H1 (cell line): Measurements from ENCODE around the gene ARHGEF40. TPM values are rescaled to one million over a fixed set of nuclear protein-coding genes. Genes with fewer than 3 reads are reported as not detected.

Source experiments
- CTCF ChIA-PET: fragments of 300-600 bp; sonication (Branson Sonifier 250); formaldehyde crosslinking; loops from one replicate; lab custom pipeline; 2021; ENCODE audit not compliant: partially characterized antibody; lab: Charles Lee
- POLR2A ChIA-PET: fragments of 300-600 bp; sonication (Branson Sonifier 250); formaldehyde crosslinking; loops from one replicate; lab custom pipeline; 2021; ENCODE audit warnings: inconsistent platforms; ENCODE audit not compliant: partially characterized antibody; lab: Charles Lee
- DNase-seq, 2 experiments: peaks; one replicate each; pipeline versions ENCODE4 v3.0.0 to v3.0.0-alpha.2; 2010 to 2022; ENCODE audit warnings: low spot score in 2 of 2, low read depth in 1 of 2, mixed read lengths in 1 of 2
- FAIRE-seq: peaks from 2 replicates; lab custom pipeline; 2011; peaks lifted over from hg19 to GRCh38; lab: Jason Lieb, UNC
- H2AFZ ChIP-seq: 2 replicates; pipeline ENCODE4 v1.8.1; 2012; ENCODE audit warnings: low read length, inconsistent platforms
- H2AK5ac ChIP-seq: 2 replicates; pipeline ENCODE4 v1.6.1; 2013; ENCODE audit warnings: low read depth, low read length
- H2BK120ac ChIP-seq: replicated peaks from 2 replicates; pipeline ENCODE3; 2013; ENCODE audit warnings: low read depth, low read length, inconsistent platforms
- H2BK12ac ChIP-seq: 2 replicates; pipeline ENCODE4 v1.6.1; 2013; ENCODE audit warnings: low read depth, low read length
- H2BK15ac ChIP-seq: 2 replicates; pipeline ENCODE4 v1.6.1; 2013; ENCODE audit warnings: low read length
- H2BK20ac ChIP-seq: 2 replicates; pipeline ENCODE4 v1.6.1; 2013; ENCODE audit warnings: low read length
- H2BK5ac ChIP-seq: 2 replicates; pipeline ENCODE4 v1.6.1; 2013; ENCODE audit warnings: low read depth, low read length
- H3K14ac ChIP-seq: 2 replicates; pipeline ENCODE4 v1.6.1; 2013; ENCODE audit warnings: inconsistent platforms; ENCODE audit not compliant: insufficient read length
- H3K18ac ChIP-seq: 2 replicates; pipeline ENCODE4 v1.6.1; 2013; ENCODE audit warnings: low read length; ENCODE audit errors: extremely low read depth
- H3K23ac ChIP-seq: 2 replicates; pipeline ENCODE4 v1.6.1; 2013; ENCODE audit warnings: inconsistent platforms; ENCODE audit not compliant: insufficient read length
- H3K23me2 ChIP-seq: 2 replicates; pipeline ENCODE4 v1.6.1; 2013; ENCODE audit warnings: low read depth, low read length
- H3K27ac ChIP-seq: 2 replicates; pipeline ENCODE4 v1.6.1; 2011; ENCODE audit warnings: low read depth, low read length, inconsistent platforms
- H3K27me3 ChIP-seq, 4 experiments: replicated peaks in 1 of 4; 1 replicate in 1 of 4; 2 replicates in 3 of 4; pipeline versions ENCODE4 v1.6.1 to v1.8.1; 2011 to 2013; ENCODE audit warnings: low read length in 3 of 4, mild to moderate bottlenecking in 3 of 4, inconsistent platforms in 2 of 4, mixed read lengths in 2 of 4, moderate library complexity in 1 of 4; ENCODE audit not compliant: control insufficient read depth in 3 of 4, insufficient read depth in 3 of 4; ENCODE audit errors: extremely low read depth in 1 of 4
- H3K36me3 ChIP-seq, 4 experiments: 2 replicates each; pipeline versions ENCODE4 v1.6.1 to v1.8.1; 2011 to 2013; ENCODE audit warnings: mild to moderate bottlenecking in 4 of 4, low read length in 3 of 4, moderate library complexity in 2 of 4, control low read depth in 1 of 4, inconsistent platforms in 1 of 4; ENCODE audit not compliant: insufficient read depth in 4 of 4, control insufficient read depth in 2 of 4
- H3K4ac ChIP-seq: replicated peaks from 2 replicates; pipeline ENCODE3; 2013; ENCODE audit warnings: low read length, low read depth, mixed read lengths, inconsistent platforms; ENCODE audit not compliant: insufficient read length
- H3K4me1 ChIP-seq, 4 experiments: replicated peaks in 1 of 4; 1 replicate in 1 of 4; 2 replicates in 3 of 4; pipeline versions ENCODE4 v1.6.1 to v1.8.1; 2011 to 2013; ENCODE audit warnings: low read length in 3 of 4, inconsistent platforms in 2 of 4, mixed read lengths in 1 of 4; ENCODE audit not compliant: insufficient read depth in 4 of 4, control insufficient read depth in 3 of 4
- H3K4me2 ChIP-seq, 2 experiments: 2 replicates each; pipeline versions ENCODE4 v1.6.1 to v1.8.1; 2011 to 2013; ENCODE audit warnings: low read depth in 2 of 2, low read length in 2 of 2, control low read depth in 1 of 2, inconsistent platforms in 1 of 2, mild to moderate bottlenecking in 1 of 2; ENCODE audit not compliant: insufficient read depth in 1 of 2
- H3K4me3 ChIP-seq, 4 experiments: fragments of 200-600, 300-600 bp in 1 of 4; sonication (generic), shearing (Covaris generic), sonication (Bioruptor Twin) in 1 of 4; 2 replicates each; pipeline versions ENCODE4 v1.5.1 to v1.8.1; 2011 to 2016; ENCODE audit warnings: low read length in 4 of 4, low read depth in 3 of 4, control low read depth in 2 of 4, inconsistent platforms in 2 of 4, mild to moderate bottlenecking in 2 of 4, mixed read lengths in 1 of 4, moderate library complexity in 1 of 4; ENCODE audit not compliant: insufficient read depth in 2 of 4; ENCODE audit errors: extremely low read depth in 1 of 4
- H3K56ac ChIP-seq: replicated peaks from 2 replicates; pipeline ENCODE3; 2013; ENCODE audit warnings: low read depth, mild to moderate bottlenecking, mixed read lengths, low read length, inconsistent platforms; ENCODE audit not compliant: insufficient read length
- H3K79me1 ChIP-seq: 2 replicates; pipeline ENCODE4 v1.6.1; 2013; ENCODE audit warnings: low read depth, low read length, control low read depth
- H3K79me2 ChIP-seq, 2 experiments: 2 replicates each; pipeline versions ENCODE4 v1.6.1 to v1.8.1; 2012 to 2013; ENCODE audit warnings: low read length in 2 of 2, mild to moderate bottlenecking in 2 of 2, inconsistent platforms in 1 of 2; ENCODE audit not compliant: insufficient read depth in 2 of 2, control insufficient read depth in 1 of 2
- H3K9ac ChIP-seq, 4 experiments: replicated peaks in 1 of 4; 1 replicate in 1 of 4; 2 replicates in 3 of 4; pipeline versions ENCODE4 v1.6.1 to v1.8.1; 2011 to 2013; ENCODE audit warnings: low read depth in 3 of 4, low read length in 3 of 4, control low read depth in 2 of 4, mild to moderate bottlenecking in 2 of 4, moderate library complexity in 2 of 4, inconsistent platforms in 1 of 4; ENCODE audit errors: extremely low read depth in 1 of 4
- H3K9me3 ChIP-seq, 2 experiments: 2 replicates each; pipeline versions ENCODE4 v1.6.1 to v1.8.1; 2012 to 2013; ENCODE audit warnings: mild to moderate bottlenecking in 2 of 2, moderate library complexity in 2 of 2, control low read depth in 1 of 2, inconsistent platforms in 1 of 2, low read depth in 1 of 2, low read length in 1 of 2, mixed read lengths in 1 of 2; ENCODE audit not compliant: insufficient read depth in 2 of 2
- H4K20me1 ChIP-seq, 2 experiments: replicated peaks in 1 of 2; 2 replicates each; pipeline versions ENCODE3 to v1.8.1; 2011 to 2013; ENCODE audit warnings: inconsistent platforms in 2 of 2, low read length in 2 of 2, mild to moderate bottlenecking in 1 of 2; ENCODE audit not compliant: insufficient read depth in 2 of 2, control insufficient read depth in 1 of 2
- H4K5ac ChIP-seq: 2 replicates; pipeline ENCODE4 v1.6.1; 2013; ENCODE audit warnings: low read length, low read depth, mixed read lengths, inconsistent platforms; ENCODE audit not compliant: insufficient read length
- H4K8ac ChIP-seq: 2 replicates; pipeline ENCODE4 v1.8.0; 2013; ENCODE audit warnings: mild to moderate bottlenecking, moderate library complexity, low read length, inconsistent platforms; ENCODE audit not compliant: insufficient read depth; ENCODE audit errors: extremely low read depth
- H4K91ac ChIP-seq: replicated peaks from 2 replicates; pipeline ENCODE3; 2013; ENCODE audit warnings: low read length, mixed read lengths, inconsistent platforms; ENCODE audit not compliant: insufficient read length
- ASH2L ChIP-seq: fragments of 200-600, 300-600 bp; sonication (generic); IDR thresholded peaks from one replicate; pipeline ENCODE4 v1.7.1; 2017; ENCODE audit warnings: low read length
- CTBP2 ChIP-seq: IDR thresholded peaks from 2 replicates; pipeline ENCODE4 v1.7.0; 2011; ENCODE audit warnings: borderline replicate concordance, mild to moderate bottlenecking, moderate library complexity, mixed read lengths, low read length; ENCODE audit not compliant: insufficient read depth, insufficient read length
- EGR1 ChIP-seq: IDR thresholded peaks from 2 replicates; pipeline ENCODE4 v1.6.1; 2011; ENCODE audit warnings: low read depth, low read length, borderline replicate concordance
- EP300 ChIP-seq, 2 experiments: IDR thresholded peaks; 1 replicate in 1 of 2; 2 replicates in 1 of 2; pipeline ENCODE4 v1.6.1; 2011 to 2012; ENCODE audit warnings: low read depth in 2 of 2, low read length in 2 of 2, mild to moderate bottlenecking in 2 of 2, borderline replicate concordance in 1 of 2, inconsistent platforms in 1 of 2, moderate library complexity in 1 of 2
- HDAC6 ChIP-seq: IDR thresholded peaks from one replicate; pipeline ENCODE4 v1.7.1; 2012; ENCODE audit warnings: low read depth, mild to moderate bottlenecking, inconsistent platforms, low read length, moderate library complexity
- NRF1 ChIP-seq: IDR thresholded peaks from 2 replicates; pipeline ENCODE4 v1.6.1; 2011; ENCODE audit warnings: mild to moderate bottlenecking, low read depth, low read length, improper control_type of control experiment
- RAD21 ChIP-seq, 2 experiments: IDR thresholded peaks in 1 of 2; conservative IDR thresholded peaks in 1 of 2; 2 replicates each; pipeline ENCODE4 v1.6.1; 2011; ENCODE audit warnings: low read depth in 2 of 2, low read length in 2 of 2, improper control_type of control experiment in 1 of 2, inconsistent platforms in 1 of 2, mild to moderate bottlenecking in 1 of 2, moderate library complexity in 1 of 2
- SP4 ChIP-seq: IDR thresholded peaks from 2 replicates; pipeline ENCODE4 v1.6.1; 2012; ENCODE audit warnings: low read length, inconsistent platforms
- SRF ChIP-seq: IDR thresholded peaks from 2 replicates; pipeline ENCODE4 v1.6.1; 2011; ENCODE audit warnings: mild to moderate bottlenecking, low read depth, low read length, moderate library complexity
- SUZ12 ChIP-seq: fragments of 200-600 bp; sonication (generic); IDR thresholded peaks from 2 replicates; pipeline ENCODE4 v1.6.1; 2012; ENCODE audit warnings: mild to moderate bottlenecking, inconsistent platforms, low read length, moderate library complexity, mixed read lengths
- TEAD4 ChIP-seq: IDR thresholded peaks from 2 replicates; pipeline ENCODE4 v1.6.1; 2012; ENCODE audit warnings: low read depth, low read length, inconsistent platforms, mixed read lengths
- YY1 ChIP-seq: IDR thresholded peaks from 2 replicates; pipeline ENCODE4 v1.6.1; 2011; ENCODE audit warnings: low read depth, mild to moderate bottlenecking, low read length
- WGBS, 2 experiments: shearing (Covaris generic) in 1 of 2; methylation state at CpG; one replicate each; pipeline versions ENCODE4 v1.1.6 to v1.1.7; 2013 to 2015; ENCODE audit warnings: low lambda C conversion rate in 2 of 2, mixed read lengths in 2 of 2, inconsistent platforms in 1 of 2, low coverage in 1 of 2, missing lambda C conversion rate in 1 of 2; ENCODE audit not compliant: insufficient replicate concordance in 2 of 2, insufficient coverage in 1 of 2, insufficient read length in 1 of 2; ENCODE audit errors: extremely low coverage in 1 of 2, missing lambda C conversion rate in 1 of 2; 5-methylcytosine and 5-hydroxymethylcytosine counted together
- polyA plus RNA-seq, 7 experiments: library from polyadenylated mRNA; depleted of rRNA in 3 of 7; stranded (reverse) in 5 of 7; unstranded in 2 of 7; fragments of >200 nt in 5 of 7; fragments of 200-250 nt in 2 of 7; gene quantifications; 1 replicate in 5 of 7; 2 replicates in 1 of 7; 4 replicates in 1 of 7; pipeline versions ENCODE4 v1.2.1 to v1.2.3, GENCODE V29; 2011 to 2013; ENCODE audit warnings: missing spikeins in 2 of 7, mixed read lengths in 2 of 7
- total RNA-seq: library from RNA; stranded (reverse); fragmentation: NEBNext Ultra II Directional; extraction: Animal tissue kit (Norgen Biotek cat#: 25700); gene quantifications from 2 replicates; pipeline ENCODE4 v1.2.1, GENCODE V29; 2021
- TF ChIP-seq, protein P1 (sequence below): IDR thresholded peaks from 2 replicates; pipeline ENCODE4 v1.6.1; 2011; ENCODE audit warnings: low read depth, mild to moderate bottlenecking, low read length; ENCODE audit not compliant: insufficient read depth

ARHGEF40 gene
- total and polyA plus RNA-seq, 2 of the 8 experiments (the other 6 are each of a cell fraction or from before 2014, with no cell fraction given): 53.1 to 101 TPM

- no peak within 1 kb of the TSS for H3K18ac ChIP-seq
- no peaks in the 10 kb centered on the region for H4K20me1 ChIP-seq
- H2AFZ ChIP-seq: no peak within 1 kb of the TSS
- H2AK5ac ChIP-seq: no peak within 1 kb of the TSS
- H3K23me2 ChIP-seq: peaks cover 7% of the 10 kb centered on the region
- no peaks in the 10 kb centered on the region for H3K9me3 ChIP-seq
- ChIA-PET POLR2A (interaction anchor here (1.1 kb wide), 1 partner anchor 10 kb away, joined by 3 read pairs; no protein-coding TSS in a partner anchor), CTCF (interaction anchor here (1.0 to 8.8 kb wide), 3 partner anchors 10 to 63 kb away, joined by 8 to 152 read pairs (median 8); no protein-coding TSS in a partner anchor)
- H3K4me1 ChIP-seq: peaks cover 4 to 14% (median 6%) of the 10 kb centered on the region in 4 experiments; a peak in 6 of 7 replicates
- no peak within 1 kb of the TSS for H3K56ac ChIP-seq
- H2BK5ac ChIP-seq: no peak within 1 kb of the TSS
- no peak for FAIRE-seq
- H3K4ac ChIP-seq: no peak within 1 kb of the TSS
- no peak within 1 kb of the TSS for H3K23ac ChIP-seq
- H3K36me3 ChIP-seq: no peaks in the 10 kb centered on the region
- H3K9ac ChIP-seq: 0 out of 7 replicates have a peak within 1 kb of the TSS, but pooled peaks of 1 of the 4 experiments have one; percentile 32
- no peak within 1 kb of the TSS for H3K4me3 ChIP-seq
- 81% methylated on average over 5 of the region's 5 CpGs; no CpG with 5 or more reads in 1 of the 2 experiments for WGBS, 2 experiments
- H4K91ac ChIP-seq: no peak within 1 kb of the TSS
- H3K79me2 ChIP-seq: no peaks in the 10 kb centered on the region
- DNase-seq: no peak
- no peak within 1 kb of the TSS for H2BK20ac ChIP-seq
- H3K14ac ChIP-seq: no peak within 1 kb of the TSS
- no peak within 1 kb of the TSS for H4K5ac ChIP-seq
- H2BK120ac ChIP-seq: no peak within 1 kb of the TSS
- peaks cover 0 to 5% (median 1%) of the 10 kb centered on the region in 4 experiments; a peak in 3 of 7 replicates for H3K27me3 ChIP-seq
- no peak within 1 kb of the TSS for H2BK12ac ChIP-seq
- no peak within 1 kb of the TSS for H3K4me2 ChIP-seq
- H2BK15ac ChIP-seq: no peak within 1 kb of the TSS
- H4K8ac ChIP-seq: no peak within 1 kb of the TSS
- H3K79me1 ChIP-seq: no peaks in the 10 kb centered on the region
- no peak within 1 kb of the TSS for H3K27ac ChIP-seq
- TF ChIP-seq SRF (no peak), YY1 (no peak), SP4 (no peak), SUZ12 (no peak), HDAC6 (no peak), TEAD4 (no peak), CTBP2 (no peak), EP300 (IDR thresholded peaks at IDR 0.05; ENCODE audit: borderline replicate concordance in 1 of 2, low read depth in 2 of 2, low read length in 2 of 2) (no peak), NRF1 (no peak), ASH2L (no peak), RAD21 (IDR thresholded peaks at IDR 0.05 in 1 of 2, conservative IDR thresholded peaks at IDR 0.05 in 1 of 2; ENCODE audit: low read depth in 2 of 2, low read length in 2 of 2) (no peak), EGR1 (no peak)
- TF ChIP-seq, protein P1, sequence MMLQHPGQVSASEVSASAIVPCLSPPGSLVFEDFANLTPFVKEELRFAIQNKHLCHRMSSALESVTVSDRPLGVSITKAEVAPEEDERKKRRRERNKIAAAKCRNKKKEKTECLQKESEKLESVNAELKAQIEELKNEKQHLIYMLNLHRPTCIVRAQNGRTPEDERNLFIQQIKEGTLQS: no peak
Measured at GRCh38 chr14:21029917-21030316, 40.2 kb upstream of the ARHGEF40 start, which contains the start of gene TPPP2. TPPP2 (plus strand) TSS chr14:21030217; CDS start chr14:21030582, 365 bp downstream.
